ENCODE results near the gene DACH2.

Gene DACH2

DNA sequence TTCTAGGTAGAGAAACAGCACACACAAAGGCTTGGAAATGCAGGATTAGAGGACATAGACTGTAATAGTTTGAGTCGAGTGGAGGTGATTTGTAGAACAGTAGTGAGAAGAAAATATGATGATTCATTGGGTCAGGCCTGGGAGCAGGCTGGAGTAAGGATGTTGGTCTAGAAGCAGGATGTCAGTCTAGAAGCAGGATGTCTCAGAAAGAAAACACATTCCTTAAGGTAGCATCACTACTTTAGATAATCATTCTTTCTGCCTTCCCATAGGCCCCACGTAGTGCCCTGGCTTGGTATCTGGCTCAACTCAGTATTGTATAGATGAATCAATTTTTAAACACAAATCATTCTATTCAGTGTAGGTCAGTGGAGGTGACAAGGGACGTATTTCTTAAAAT is 11.2 kb upstream of the DACH2 start:
- no peak for DNase-seq (ENCODE audit: extremely low spot score)
- ChIA-PET CTCF (no interaction called here), POLR2A (no interaction called here)
- TF ChIP-seq ARNT (IDR thresholded peaks at IDR 0.05) (no peak), LEF1 (IDR thresholded peaks at IDR 0.05; ENCODE audit: borderline replicate concordance) (no peak), ELF4 (IDR thresholded peaks at IDR 0.05) (no peak), ZNF384 (IDR thresholded peaks at IDR 0.05) (no peak)
- TF ChIP-seq, protein P1, sequence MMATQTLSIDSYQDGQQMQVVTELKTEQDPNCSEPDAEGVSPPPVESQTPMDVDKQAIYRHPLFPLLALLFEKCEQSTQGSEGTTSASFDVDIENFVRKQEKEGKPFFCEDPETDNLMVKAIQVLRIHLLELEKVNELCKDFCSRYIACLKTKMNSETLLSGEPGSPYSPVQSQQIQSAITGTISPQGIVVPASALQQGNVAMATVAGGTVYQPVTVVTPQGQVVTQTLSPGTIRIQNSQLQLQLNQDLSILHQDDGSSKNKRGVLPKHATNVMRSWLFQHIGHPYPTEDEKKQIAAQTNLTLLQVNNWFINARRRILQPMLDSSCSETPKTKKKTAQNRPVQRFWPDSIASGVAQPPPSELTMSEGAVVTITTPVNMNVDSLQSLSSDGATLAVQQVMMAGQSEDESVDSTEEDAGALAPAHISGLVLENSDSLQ (IDR thresholded peaks at IDR 0.05) = no peak

DNA sequence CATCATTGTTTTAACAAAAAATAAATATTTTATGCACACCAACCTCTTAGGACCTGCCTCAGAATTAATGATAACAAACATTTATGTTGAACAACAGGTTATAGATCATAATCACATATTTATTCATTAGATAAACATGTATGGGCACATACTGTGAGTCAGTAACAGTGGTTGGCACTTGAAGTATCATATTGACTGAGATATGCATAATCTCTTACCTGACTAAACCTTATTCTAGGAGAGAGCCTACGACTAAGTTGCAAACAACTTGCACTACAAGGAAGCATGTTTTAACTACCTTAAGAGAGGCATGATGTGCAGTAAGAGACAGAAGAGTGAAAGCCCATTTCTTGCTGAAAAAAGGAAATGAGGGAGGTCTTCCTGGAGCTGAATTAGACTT is 6.5 kb upstream of the DACH2 start:
- DNase-seq (ENCODE audit: extremely low spot score) = no peak
- TF ChIP-seq TARDBP (IDR thresholded peaks at IDR 0.05) = no peak
- CTCF ChIA-PET = no interaction called here
- POLR2A ChIA-PET = no interaction called here

DNA sequence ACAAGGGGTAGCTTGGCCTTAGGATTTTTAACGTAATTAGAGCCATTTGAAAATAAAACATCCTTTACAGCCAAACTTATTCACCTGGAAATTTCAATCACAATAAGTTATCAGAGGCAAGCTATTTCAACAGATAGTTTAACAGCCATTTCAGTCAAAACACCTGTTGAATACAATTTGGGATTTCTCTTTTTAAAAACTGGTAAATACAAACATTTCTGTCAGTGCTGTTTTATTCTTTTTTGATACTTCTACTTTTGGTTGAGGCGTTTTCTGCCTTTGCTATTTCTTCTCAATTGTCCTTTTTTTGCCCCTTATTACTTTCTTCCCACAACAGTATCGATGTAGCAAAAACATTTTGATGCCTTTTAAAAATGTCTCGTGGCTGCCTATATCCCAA is 2.1 kb upstream of the DACH2 start:
- POLR2A ChIA-PET = no interaction called here
- DNase-seq (ENCODE audit: extremely low spot score) = no peak
- no peak for TF ChIP-seq TARDBP (IDR thresholded peaks at IDR 0.05)
- no peak for TF ChIP-seq NFRKB (IDR thresholded peaks at IDR 0.05)
- TF ChIP-seq LEF1 (IDR thresholded peaks at IDR 0.05; ENCODE audit: borderline replicate concordance) = no peak
- no peak for TF ChIP-seq ZNF384 (IDR thresholded peaks at IDR 0.05)
- TF ChIP-seq SUZ12 (IDR thresholded peaks at IDR 0.05) = no peak
- no peak for TF ChIP-seq HDGF (IDR thresholded peaks at IDR 0.05; ENCODE audit: borderline replicate concordance)
- no peak for TF ChIP-seq ELF4 (IDR thresholded peaks at IDR 0.05)
- no peak for TF ChIP-seq L3MBTL2 (conservative IDR thresholded peaks at IDR 0.05)
- no peak for TF ChIP-seq FOXA1 (IDR thresholded peaks at IDR 0.05)
- TF ChIP-seq ARNT (IDR thresholded peaks at IDR 0.05) = no peak
- TF ChIP-seq FOXK2 (IDR thresholded peaks at IDR 0.05) = no peak
- TF ChIP-seq BHLHE40 (IDR thresholded peaks at IDR 0.05; ENCODE audit: borderline replicate concordance) = no peak
- TF ChIP-seq CTBP1 (IDR thresholded peaks at IDR 0.05; ENCODE audit: borderline replicate concordance) = no peak
- CTCF ChIA-PET = interaction anchor here (1.1 kb wide), 1 partner anchor 13 kb away, joined by 4 read pairs; no protein-coding TSS in a partner anchor

DNA sequence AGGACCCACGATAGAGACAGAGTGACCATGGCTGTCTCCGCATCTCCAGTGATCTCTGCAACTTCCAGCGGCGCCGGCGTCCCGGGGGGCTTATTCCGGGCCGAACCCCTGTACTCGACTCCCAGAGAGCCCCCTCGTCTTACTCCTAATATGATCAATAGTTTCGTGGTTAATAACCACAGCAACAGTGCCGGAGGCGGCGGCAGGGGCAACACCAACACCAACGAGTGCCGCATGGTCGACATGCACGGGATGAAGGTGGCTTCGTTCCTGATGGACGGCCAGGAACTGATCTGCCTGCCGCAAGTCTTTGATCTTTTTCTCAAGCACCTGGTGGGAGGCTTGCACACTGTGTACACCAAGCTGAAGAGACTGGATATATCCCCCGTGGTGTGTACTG is 343 bp downstream of the DACH2 start:
- CTCF ChIA-PET = no interaction called here
- TF ChIP-seq TARDBP (IDR thresholded peaks at IDR 0.05) = no peak
- peak; percentile 67 for TF ChIP-seq L3MBTL2 (conservative IDR thresholded peaks at IDR 0.05)
- POLR2A ChIA-PET = no interaction called here
- DNase-seq (ENCODE audit: extremely low spot score) = peak; percentile 15

DNA sequence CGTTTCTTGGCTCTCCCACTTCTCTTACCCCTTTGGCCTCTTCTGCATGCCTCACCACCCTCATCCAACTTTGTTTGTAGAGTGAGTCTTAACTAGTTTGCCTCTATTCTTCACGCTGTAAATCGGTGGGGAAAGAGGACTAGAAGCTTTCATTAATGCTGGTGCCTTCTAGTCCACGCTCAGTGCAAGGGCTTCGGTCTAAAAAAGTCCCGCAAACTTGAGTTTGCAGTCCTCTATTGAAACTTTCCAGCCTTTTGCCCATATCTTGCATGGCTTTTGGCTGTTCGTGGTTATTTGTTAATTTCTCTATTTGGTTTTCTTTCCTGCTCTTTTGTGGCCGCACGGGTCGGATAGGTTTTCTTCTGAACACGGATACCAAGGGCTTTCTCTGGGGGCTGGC is 868 bp downstream of the DACH2 start:
- no peak for DNase-seq (ENCODE audit: extremely low spot score)
- TF ChIP-seq ARNT (IDR thresholded peaks at IDR 0.05) = no peak
- no peak for TF ChIP-seq BHLHE40 (IDR thresholded peaks at IDR 0.05; ENCODE audit: borderline replicate concordance)
- TF ChIP-seq SP1 (IDR thresholded peaks at IDR 0.05) = no peak
- no peak for TF ChIP-seq NFRKB (IDR thresholded peaks at IDR 0.05)
- TF ChIP-seq HDGF (IDR thresholded peaks at IDR 0.05; ENCODE audit: borderline replicate concordance) = no peak
- TF ChIP-seq FOXA1 (IDR thresholded peaks at IDR 0.05) = no peak
- no peak for TF ChIP-seq LEF1 (IDR thresholded peaks at IDR 0.05; ENCODE audit: borderline replicate concordance)
- no peak for TF ChIP-seq CTBP1 (IDR thresholded peaks at IDR 0.05; ENCODE audit: borderline replicate concordance)
- no peak for TF ChIP-seq FOXK2 (IDR thresholded peaks at IDR 0.05)
- no peak for TF ChIP-seq TARDBP (IDR thresholded peaks at IDR 0.05)
- TF ChIP-seq, protein P1 (IDR thresholded peaks at IDR 0.05) = no peak
- no peak for TF ChIP-seq SUZ12 (IDR thresholded peaks at IDR 0.05)
- TF ChIP-seq FOXM1 (IDR thresholded peaks at IDR 0.05; ENCODE audit: borderline replicate concordance) = no peak
- no peak for TF ChIP-seq ELF4 (IDR thresholded peaks at IDR 0.05)
- ChIA-PET CTCF (no interaction called here), POLR2A (no interaction called here)

DNA sequence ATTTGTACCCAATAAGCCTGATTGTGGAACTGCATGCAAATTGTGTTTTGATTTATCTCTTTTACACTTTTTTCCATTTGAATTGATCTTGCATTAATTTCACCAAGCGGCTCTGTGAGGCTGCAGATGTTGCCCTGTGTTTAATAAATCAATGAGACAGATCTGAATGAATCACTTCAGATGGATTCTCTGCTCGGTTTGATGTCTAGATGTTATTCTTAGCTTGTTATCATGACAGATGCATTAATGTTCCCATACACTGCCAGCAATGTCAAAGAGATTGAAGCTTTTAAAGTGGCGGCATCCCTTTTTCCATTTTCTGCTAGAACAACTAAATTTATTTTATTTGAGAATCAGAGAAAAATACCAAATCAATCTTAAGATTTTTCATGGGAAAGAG is 6.3 kb downstream of the DACH2 start:
- CTCF ChIA-PET = no interaction called here
- TF ChIP-seq, protein P1 (IDR thresholded peaks at IDR 0.05) = no peak
- TF ChIP-seq BHLHE40 (IDR thresholded peaks at IDR 0.05; ENCODE audit: borderline replicate concordance) (no peak), FOXK2 (IDR thresholded peaks at IDR 0.05) (no peak), CTBP1 (IDR thresholded peaks at IDR 0.05; ENCODE audit: borderline replicate concordance) (no peak), L3MBTL2 (conservative IDR thresholded peaks at IDR 0.05) (no peak), FOXA1 (IDR thresholded peaks at IDR 0.05) (no peak), SP1 (IDR thresholded peaks at IDR 0.05) (no peak), HDGF (IDR thresholded peaks at IDR 0.05; ENCODE audit: borderline replicate concordance) (no peak), FOXM1 (IDR thresholded peaks at IDR 0.05; ENCODE audit: borderline replicate concordance) (no peak), NFRKB (IDR thresholded peaks at IDR 0.05) (no peak), SUZ12 (IDR thresholded peaks at IDR 0.05) (no peak), TARDBP (IDR thresholded peaks at IDR 0.05) (no peak)
- DNase-seq (ENCODE audit: extremely low spot score) = no peak
- POLR2A ChIA-PET = no interaction called here

DNA sequence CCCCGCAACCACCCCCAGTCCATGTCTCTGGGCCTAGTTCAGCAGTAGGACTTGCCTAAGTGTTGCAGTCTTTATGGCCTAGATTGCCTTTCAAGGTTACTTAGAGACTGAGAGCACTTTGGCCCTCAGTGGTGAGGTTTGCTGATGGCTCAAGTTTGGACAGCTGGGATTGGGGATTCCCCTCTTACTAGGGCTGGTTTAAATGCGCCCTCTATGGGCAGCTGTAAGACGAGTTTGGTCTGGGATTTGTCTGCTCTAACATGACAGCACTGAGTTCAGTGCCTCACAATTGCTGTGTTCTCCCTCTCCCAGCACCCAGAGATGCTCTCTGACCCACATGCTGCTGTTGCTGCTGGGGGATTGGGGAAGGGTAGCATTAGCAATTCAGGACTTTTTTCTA is 23.1 kb downstream of the DACH2 start:
- DNase-seq (ENCODE audit: extremely low spot score) = peak; percentile 23
- POLR2A ChIA-PET = no interaction called here
- TF ChIP-seq LEF1 (IDR thresholded peaks at IDR 0.05; ENCODE audit: borderline replicate concordance) = no peak
- no peak for TF ChIP-seq FOXK2 (IDR thresholded peaks at IDR 0.05)
- no peak for TF ChIP-seq ELF4 (IDR thresholded peaks at IDR 0.05)
- no peak for TF ChIP-seq HDGF (IDR thresholded peaks at IDR 0.05; ENCODE audit: borderline replicate concordance)
- TF ChIP-seq ZNF384 (IDR thresholded peaks at IDR 0.05) = no peak
- TF ChIP-seq, protein P1 (IDR thresholded peaks at IDR 0.05) = no peak
- TF ChIP-seq CTBP1 (IDR thresholded peaks at IDR 0.05; ENCODE audit: borderline replicate concordance) = no peak
- TF ChIP-seq BHLHE40 (IDR thresholded peaks at IDR 0.05; ENCODE audit: borderline replicate concordance) = no peak
- no peak for TF ChIP-seq L3MBTL2 (conservative IDR thresholded peaks at IDR 0.05)
- no peak for TF ChIP-seq SUZ12 (IDR thresholded peaks at IDR 0.05)
- TF ChIP-seq NFRKB (IDR thresholded peaks at IDR 0.05) = no peak
- TF ChIP-seq FOXM1 (IDR thresholded peaks at IDR 0.05; ENCODE audit: borderline replicate concordance) = no peak
- TF ChIP-seq SP1 (IDR thresholded peaks at IDR 0.05) = no peak
- TF ChIP-seq TARDBP (IDR thresholded peaks at IDR 0.05) = no peak
- TF ChIP-seq ARNT (IDR thresholded peaks at IDR 0.05) = no peak
- TF ChIP-seq FOXA1 (IDR thresholded peaks at IDR 0.05) = no peak
- CTCF ChIA-PET = no interaction called here

Data from HEK293T (cell line).